Activated CD4-positive, alpha-beta T cell treated with anti-CD3 and anti-CD28 coated beads for 36 hours (primary cell): ENCODE measurements around the gene ERO1A. TPM values are rescaled to one million over a fixed set of nuclear protein-coding genes. Genes with fewer than 3 reads are reported as not detected.
"Not testable (repeated sequence)": the region's sequence is repeated elsewhere in the genome, so short reads cannot be mapped to it uniquely, and the experiment has no call there.

ENCODE experiments used
- ATAC-seq: fragments of 200-7000 bp; cut with Tn5 transposase; one replicate; pipeline ENCODE4 v1.10.0; 2021; ENCODE audit warnings: mild to moderate bottlenecking, moderate library complexity
- CTCF ChIA-PET: fragments of 350-600 bp; sonication (Branson Sonifier 250); formaldehyde crosslinking; loops from one replicate; lab custom pipeline; 2021; ENCODE audit warnings: antibody characterized with exemption; lab: Charles Lee
- POLR2A ChIA-PET: fragments of 350-600 bp; sonication (Branson Sonifier 250); formaldehyde crosslinking; loops from one replicate; lab custom pipeline; 2021; ENCODE audit warnings: antibody characterized with exemption, inconsistent platforms; lab: Charles Lee
- DNase-seq: peaks from one replicate; pipeline ENCODE4 v3.0.0-alpha.2; 2020
- H3K27ac Mint-ChIP-seq: one replicate; pipeline ENCODE4 v1.8.0; 2021; ENCODE audit warnings: mixed read lengths
- H3K27me3 Mint-ChIP-seq: one replicate; pipeline ENCODE4 v1.8.0; 2021; ENCODE audit warnings: mixed read lengths
- H3K36me3 Mint-ChIP-seq: one replicate; pipeline ENCODE4 v1.8.0; 2021; ENCODE audit warnings: low read depth, mixed read lengths
- H3K4me1 Mint-ChIP-seq: one replicate; pipeline ENCODE4 v1.8.0; 2021; ENCODE audit warnings: mixed read lengths
- H3K4me3 Mint-ChIP-seq: one replicate; pipeline ENCODE4 v1.8.0; 2021; ENCODE audit warnings: mild to moderate bottlenecking, moderate library complexity, mixed read lengths
- H3K9me3 Mint-ChIP-seq: one replicate; pipeline ENCODE4 v1.8.0; 2021; ENCODE audit warnings: low read depth, mixed read lengths
- intact Hi-C, 2 experiments: fragments of 100-400 bp; cut with DNase I in 1 of 2; cut with micrococcal nuclease in 1 of 2; formaldehyde crosslinking; loops; one replicate each; pipeline versions ENCODE4 v1.14.2 to v1.15.1; 2022 to 2024; cut with DNase I, micrococcal nuclease
- total RNA-seq, 2 experiments: library from RNA; stranded (reverse); gene quantifications; one replicate each; pipeline ENCODE4 v1.2.3, GENCODE V29; 2021

ERO1A gene
- total RNA-seq = 100 to 1,000 TPM; 120 to 165 TPM

GRCh38 chr14:52695481-52696091 is at the start of gene ERO1A:
Gene ERO1A, minus strand, starts transcription at chr14:52695558. Its CDS starts 77 bp downstream, at chr14:52695481.
- Mint-ChIP-seq H3K36me3 (peaks cover 30% of the 10 kb centered on the region), H3K9me3 (no peaks in the 10 kb centered on the region), H3K27ac (peak within 1 kb of the TSS; percentile 98), H3K27me3 (no peaks in the 10 kb centered on the region), H3K4me3 (peak within 1 kb of the TSS; percentile 88), H3K4me1 (peaks cover 33% of the 10 kb centered on the region)
- ChIA-PET POLR2A (interaction anchor here (0.5 to 1.0 kb wide), 3 partner anchors 16 to 431 kb away, joined by 3 read pairs; no protein-coding TSS in a partner anchor), CTCF (interaction anchor here (0.6 to 2.2 kb wide), 6 partner anchors 11 to 395 kb away, joined by 3 to 8 read pairs (median 4); no protein-coding TSS in a partner anchor)
- intact Hi-C loops = loop anchor here (1.0 to 10.0 kb wide), 5 partner anchors 12 to 701 kb away; partner anchors contain the start of genes GPR137C (in 1 of the 2), PSMC6 (in 1 of the 2), STYX (in 1 of the 2) and TXNDC16 (in 1 of the 2)
- DNase-seq (peak; percentile 89), ATAC-seq (peak; percentile 82)

- Mint-ChIP-seq H3K4me1 (peaks cover 65% of the 10 kb centered on the region), H3K4me3 (peak overlapping the region; percentile 72), H3K9me3 (no peaks in the 10 kb centered on the region), H3K27me3 (no peaks in the 10 kb centered on the region), H3K27ac (peak overlapping the region; percentile 95), H3K36me3 (peaks cover 25% of the 10 kb centered on the region)
- DNase-seq (no peak), ATAC-seq (no peak)
- POLR2A ChIA-PET = interaction anchor here (0.6 to 1.3 kb wide), 3 partner anchors 12 to 20 kb away, joined by 3 to 7 read pairs (median 5); partner anchors contain the start of gene STYX
- intact Hi-C loops = loop anchor here (1.0 to 2.0 kb wide), 3 partner anchors 12 to 49 kb away; partner anchors contain the start of genes STYX (in 2 of the 2), ERO1A (in 1 of the 2) and GNPNAT1 (in 1 of the 2)
- CTCF ChIA-PET = interaction anchor here (0.6 to 1.0 kb wide), 5 partner anchors 12 to 351 kb away, joined by 3 to 5 read pairs (median 4); no protein-coding TSS in a partner anchor
Observed at GRCh38 chr14:52741865-52742264, 46.5 kb upstream of the ERO1A start.

- Mint-ChIP-seq H3K9me3 (no peaks in the 10 kb centered on the region), H3K4me3 (no peak overlapping the region), H3K36me3 (peaks cover 20% of the 10 kb centered on the region), H3K4me1 (peaks cover 76% of the 10 kb centered on the region), H3K27ac (peak overlapping the region; percentile 84), H3K27me3 (no peaks in the 10 kb centered on the region)
- intact Hi-C loops = no loop called here
- CTCF ChIA-PET = interaction anchor here (0.7 kb wide), 1 partner anchor 186 kb away, joined by 3 read pairs; no protein-coding TSS in a partner anchor
- POLR2A ChIA-PET = no interaction called here
- ATAC-seq (no peak), DNase-seq (no peak)
Observed at GRCh38 chr14:52740751-52741150, 45.4 kb upstream of the ERO1A start.

- DNase-seq (no peak), ATAC-seq (no peak)
- Mint-ChIP-seq H3K27ac (peak overlapping the region; percentile 15), H3K4me1 (peaks cover 76% of the 10 kb centered on the region), H3K4me3 (no peak overlapping the region), H3K9me3 (peaks cover 2% of the 10 kb centered on the region), H3K36me3 (peaks cover 27% of the 10 kb centered on the region), H3K27me3 (no peaks in the 10 kb centered on the region)
- intact Hi-C loops = loop anchor here in 1 of 2 experiments (1.0 kb wide), 1 partner anchor 8 kb away; the partner anchor contains the start of gene STYX
- POLR2A ChIA-PET = no interaction called here
- CTCF ChIA-PET = no interaction called here
Observed at GRCh38 chr14:52738409-52738808, 43.1 kb upstream of the ERO1A start.

GRCh38 chr14:52735921-52736489 is 40.6 kb upstream of the ERO1A start:
- POLR2A ChIA-PET = interaction anchor here (1.2 kb wide), 1 partner anchor 24 kb away, joined by 4 read pairs; no protein-coding TSS in a partner anchor
- CTCF ChIA-PET = interaction anchor here (1.1 to 1.7 kb wide), 2 partner anchors 11 to 39 kb away, joined by 3 to 8 read pairs; no protein-coding TSS in a partner anchor
- peaks cover 39% of the 10 kb centered on the region for H3K36me3 Mint-ChIP-seq
- peak overlapping the region; percentile 40 for H3K27ac Mint-ChIP-seq
- DNase-seq (no peak), ATAC-seq (no peak)
- H3K27me3 Mint-ChIP-seq = no peaks in the 10 kb centered on the region
- H3K4me1 Mint-ChIP-seq = peaks cover 72% of the 10 kb centered on the region
- H3K9me3 Mint-ChIP-seq = peaks cover 2% of the 10 kb centered on the region
- no peak overlapping the region for H3K4me3 Mint-ChIP-seq
- intact Hi-C loops = no loop called here

GRCh38 chr14:52733824-52734223 is 38.5 kb upstream of the ERO1A start:
- H3K27ac Mint-ChIP-seq = no peak overlapping the region
- DNase-seq (no peak), ATAC-seq (no peak)
- ChIA-PET CTCF (interaction anchor here (1.4 kb wide), 1 partner anchor 11 kb away, joined by 4 read pairs; no protein-coding TSS in a partner anchor), POLR2A (no interaction called here)
- H3K4me3 Mint-ChIP-seq = no peak overlapping the region
- intact Hi-C loops = no loop called here
- H3K27me3 Mint-ChIP-seq = no peaks in the 10 kb centered on the region
- peaks cover 66% of the 10 kb centered on the region for H3K4me1 Mint-ChIP-seq
- peaks cover 2% of the 10 kb centered on the region for H3K9me3 Mint-ChIP-seq
- H3K36me3 Mint-ChIP-seq = peaks cover 36% of the 10 kb centered on the region

GRCh38 chr14:52730709-52731111 is 35.4 kb upstream of the ERO1A start:
- ChIA-PET CTCF (interaction anchor here (1.0 to 1.3 kb wide), 2 partner anchors 19 to 566 kb away, joined by 4 to 5 read pairs; no protein-coding TSS in a partner anchor), POLR2A (interaction anchor here (0.6 kb wide), 1 partner anchor 1891 kb away, joined by 5 read pairs; no protein-coding TSS in a partner anchor)
- Mint-ChIP-seq H3K4me1 (peaks cover 38% of the 10 kb centered on the region), H3K9me3 (peaks cover 2% of the 10 kb centered on the region), H3K27me3 (no peaks in the 10 kb centered on the region), H3K4me3 (peak overlapping the region; percentile 93), H3K27ac (peak overlapping the region; percentile 90), H3K36me3 (peaks cover 34% of the 10 kb centered on the region)
- ATAC-seq (no peak), DNase-seq (no peak)
- intact Hi-C loops = loop anchor here (1.0 kb wide), 7 partner anchors 8 to 423 kb away; partner anchors contain the start of genes GNPNAT1 (in 2 of the 2), GPR137C (in 2 of the 2), PSMC6 (in 2 of the 2) and TXNDC16 (in 2 of the 2)

GRCh38 chr14:52729925-52730708 is 34.8 kb upstream of the ERO1A start, which contains the start of gene STYX:
Gene STYX, plus strand, starts transcription at chr14:52730166. Its CDS starts 309 bp downstream, at chr14:52730475.
- H3K27me3 Mint-ChIP-seq = no peaks in the 10 kb centered on the region
- intact Hi-C loops = loop anchor here (1.0 kb wide), 7 partner anchors 8 to 423 kb away; partner anchors contain the start of genes GNPNAT1 (in 2 of the 2), GPR137C (in 2 of the 2), PSMC6 (in 2 of the 2) and TXNDC16 (in 2 of the 2)
- POLR2A ChIA-PET = interaction anchor here (1.0 kb wide), 1 partner anchor 12 kb away, joined by 5 read pairs; no protein-coding TSS in a partner anchor

GRCh38 chr14:52729585-52729924 is 34.2 kb upstream of the ERO1A start:
- Mint-ChIP-seq H3K27me3 (no peaks in the 10 kb centered on the region), H3K4me3 (peak overlapping the region; percentile 93), H3K4me1 (peaks cover 30% of the 10 kb centered on the region), H3K36me3 (peaks cover 39% of the 10 kb centered on the region), H3K9me3 (peaks cover 2% of the 10 kb centered on the region), H3K27ac (peak overlapping the region; percentile 73)
- ChIA-PET POLR2A (interaction anchor here (1.0 kb wide), 1 partner anchor 13 kb away, joined by 5 read pairs; no protein-coding TSS in a partner anchor), CTCF (interaction anchor here (0.6 to 1.4 kb wide), 6 partner anchors 10 to 723 kb away, joined by 3 to 5 read pairs (median 4); no protein-coding TSS in a partner anchor)
- DNase-seq (no peak), ATAC-seq (no peak)
- intact Hi-C loops = no loop called here

More at GRCh38 chr14:52729925-52730708, 34.8 kb upstream of the ERO1A start, which contains the start of gene STYX:
- H3K4me1 Mint-ChIP-seq = peaks cover 33% of the 10 kb centered on the region
- DNase-seq (peak; percentile 99), ATAC-seq (peak; percentile 97)
- peaks cover 38% of the 10 kb centered on the region for H3K36me3 Mint-ChIP-seq
- H3K27ac Mint-ChIP-seq = peak within 1 kb of the TSS; percentile 90
- H3K9me3 Mint-ChIP-seq = peaks cover 2% of the 10 kb centered on the region
- CTCF ChIA-PET = interaction anchor here (0.7 to 1.4 kb wide), 6 partner anchors 11 to 566 kb away, joined by 3 to 5 read pairs (median 4); no protein-coding TSS in a partner anchor
- peak within 1 kb of the TSS; percentile 93 for H3K4me3 Mint-ChIP-seq

GRCh38 chr14:52729035-52729434 is 33.7 kb upstream of the ERO1A start:
- H3K4me3 Mint-ChIP-seq, POLR2A ChIA-PET, ATAC-seq, H3K27me3 Mint-ChIP-seq, H3K27ac Mint-ChIP-seq, intact Hi-C loops, DNase-seq, H3K9me3 Mint-ChIP-seq: not testable (repeated sequence)
- CTCF ChIA-PET = interaction anchor here (0.6 to 1.4 kb wide), 5 partner anchors 10 to 723 kb away, joined by 4 to 5 read pairs (median 4); no protein-coding TSS in a partner anchor
- Mint-ChIP-seq H3K36me3 (peaks cover 35% of the 10 kb centered on the region), H3K4me1 (peaks cover 26% of the 10 kb centered on the region)
